Ramos (cell line): ENCODE results near the gene IL17C.

ENCODE experiments used
- in situ Hi-C: fragments of 300-500 bp; cut with MboI; formaldehyde crosslinking; loops from one replicate; pipeline ENCODE4 v1.14.3; 2022; ENCODE audit warnings: low sequenced_read_pairs; ENCODE audit not compliant: unreplicated experiment

Gene IL17C

DNA sequence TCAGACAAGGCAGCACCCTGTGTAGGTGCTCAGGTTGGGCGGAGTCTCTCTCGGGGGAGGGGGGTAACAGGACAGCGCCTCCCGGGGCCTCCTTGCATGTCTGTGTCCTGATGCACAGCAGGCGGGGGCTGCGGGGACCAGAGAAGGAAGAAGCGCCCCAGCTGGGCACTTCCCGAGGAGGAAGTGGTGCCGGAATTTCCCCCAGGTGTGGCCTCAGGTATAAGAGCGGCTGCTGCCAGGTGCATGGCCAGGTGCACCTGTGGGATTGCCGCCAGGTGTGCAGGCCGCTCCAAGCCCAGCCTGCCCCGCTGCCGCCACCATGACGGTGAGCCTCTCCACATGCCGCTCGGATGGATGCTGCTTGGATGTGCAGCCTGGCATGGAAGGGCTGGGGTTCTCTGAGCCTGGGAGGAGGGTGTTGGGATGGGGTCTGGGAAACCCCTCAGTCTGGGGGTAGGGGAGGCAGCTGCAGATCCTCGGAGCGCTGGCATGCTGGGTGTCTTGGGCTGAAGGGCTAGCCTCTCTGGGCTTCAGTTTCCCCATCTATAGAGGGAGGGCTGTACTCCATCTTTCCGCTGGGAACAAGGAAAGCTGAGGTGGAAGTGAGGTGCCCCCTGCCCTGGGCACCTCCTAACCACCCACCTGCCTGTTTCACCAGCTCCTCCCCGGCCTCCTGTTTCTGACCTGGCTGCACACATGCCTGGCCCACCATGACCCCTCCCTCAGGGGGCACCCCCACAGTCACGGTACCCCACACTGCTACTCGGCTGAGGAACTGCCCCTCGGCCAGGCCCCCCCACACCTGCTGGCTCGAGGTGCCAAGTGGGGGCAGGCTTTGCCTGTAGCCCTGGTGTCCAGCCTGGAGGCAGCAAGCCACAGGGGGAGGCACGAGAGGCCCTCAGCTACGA lies at the start of gene IL17C:
Gene IL17C (plus strand): TSS at position 250 of the 908 bp plus-strand sequence. CDS start 70 bp downstream, at position 320.
- in situ Hi-C loops = no loop called here

GRCh38 chr16:88588754-88589153 lies 49.6 kb upstream of the IL17C start:
- in situ Hi-C loops = no loop called here

DNA sequence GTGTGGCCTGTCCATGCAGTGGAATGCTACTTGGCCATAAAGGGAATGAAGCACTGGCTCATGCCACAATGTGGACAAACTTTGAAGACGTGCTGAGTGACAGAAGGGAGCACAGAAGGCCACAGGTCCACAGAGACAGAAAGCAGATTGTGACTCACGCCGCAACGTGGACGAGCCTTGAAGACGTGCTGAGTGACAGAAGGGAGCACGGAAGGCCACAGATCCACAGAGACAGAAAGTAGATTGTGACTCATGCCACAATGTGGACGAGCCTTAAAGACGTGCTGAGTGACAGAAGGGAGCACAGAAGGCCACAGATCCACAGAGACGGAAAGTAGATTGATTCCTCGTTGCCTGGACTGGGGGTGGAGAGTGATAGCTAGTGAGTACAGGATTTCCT lies 48.9 kb upstream of the IL17C start:
- in situ Hi-C loops = no loop called here

GRCh38 chr16:88591577-88592021 lies 46.8 kb upstream of the IL17C start:
- in situ Hi-C loops = no loop called here

GRCh38 chr16:88593061-88593460 lies 45.3 kb upstream of the IL17C start:
- in situ Hi-C loops = no loop called here

DNA sequence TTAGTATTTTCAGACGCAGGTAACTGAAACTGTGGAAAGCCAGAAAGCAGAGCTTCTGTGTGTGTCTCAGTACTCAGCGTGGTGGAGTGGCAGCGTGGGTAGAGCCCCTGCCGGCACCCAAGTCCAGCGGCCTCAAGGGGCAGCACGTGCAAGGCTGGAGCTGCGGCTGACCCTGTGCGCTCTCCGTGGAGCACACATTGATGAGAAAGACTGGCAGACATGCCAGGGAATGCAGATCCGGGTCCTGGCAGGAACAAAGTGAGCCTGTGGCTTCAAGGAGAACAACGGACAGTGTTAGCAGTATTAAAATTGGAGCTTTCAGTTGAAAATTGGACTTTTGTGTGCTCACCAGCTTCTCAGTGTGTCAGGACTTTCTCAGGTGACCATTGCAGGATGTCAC lies 44.9 kb upstream of the IL17C start:
- in situ Hi-C loops = no loop called here

GRCh38 chr16:88593910-88594309 lies 44.5 kb upstream of the IL17C start:
- in situ Hi-C loops = no loop called here

DNA sequence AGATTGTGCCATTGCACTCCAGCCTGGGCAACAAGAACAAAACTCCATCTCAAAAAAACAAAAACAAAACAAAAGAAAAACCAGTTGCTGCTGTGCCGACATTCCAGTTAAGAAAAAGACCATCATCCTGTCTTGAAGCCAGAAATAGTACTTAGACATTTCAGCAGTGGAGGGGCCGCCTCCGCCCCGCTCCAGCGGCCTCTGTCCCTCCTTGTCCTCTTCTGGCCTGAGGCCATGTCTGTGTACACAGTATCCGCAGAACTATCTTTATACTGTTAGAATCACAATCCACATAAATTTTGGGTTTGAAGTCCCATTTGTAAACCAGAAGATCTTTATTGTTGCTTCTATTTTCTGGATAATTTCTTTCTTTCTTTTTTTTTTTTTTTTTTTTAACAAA lies 43.3 kb upstream of the IL17C start:
- in situ Hi-C loops = no loop called here

DNA sequence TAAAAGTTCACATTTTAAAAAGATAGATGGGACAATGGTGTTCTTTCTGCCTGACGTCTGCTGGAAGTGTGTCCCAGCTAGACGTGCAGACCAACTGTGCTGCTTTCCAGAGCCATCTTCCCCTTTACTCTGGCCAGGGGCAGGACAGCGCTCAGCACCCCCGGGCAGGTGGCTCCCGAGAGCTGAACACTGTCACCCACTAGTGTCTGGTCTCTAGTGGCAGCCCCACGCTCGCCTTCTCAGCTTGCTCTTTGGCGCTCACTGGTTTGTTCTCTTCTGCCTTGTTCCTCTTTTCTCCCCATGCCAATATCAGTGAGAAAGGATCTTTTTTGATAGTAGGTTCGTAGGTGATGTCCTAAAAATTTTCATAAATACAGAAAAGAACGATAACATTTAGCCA lies 42.5 kb upstream of the IL17C start:
- in situ Hi-C loops = no loop called here

- in situ Hi-C loops = no loop called here
These were observed 41.9 kb upstream of the IL17C start for GRCh38 chr16:88596483-88596882.

GRCh38 chr16:88597856-88598491 lies 40.4 kb upstream of the IL17C start:
- in situ Hi-C loops = no loop called here

GRCh38 chr16:88599092-88599733 lies 39.2 kb upstream of the IL17C start:
- in situ Hi-C loops = no loop called here

GRCh38 chr16:88599825-88600538 lies 38.4 kb upstream of the IL17C start:
- in situ Hi-C loops = no loop called here

- in situ Hi-C loops = no loop called here
These were observed 37.9 kb upstream of the IL17C start for GRCh38 chr16:88600539-88600896.

DNA sequence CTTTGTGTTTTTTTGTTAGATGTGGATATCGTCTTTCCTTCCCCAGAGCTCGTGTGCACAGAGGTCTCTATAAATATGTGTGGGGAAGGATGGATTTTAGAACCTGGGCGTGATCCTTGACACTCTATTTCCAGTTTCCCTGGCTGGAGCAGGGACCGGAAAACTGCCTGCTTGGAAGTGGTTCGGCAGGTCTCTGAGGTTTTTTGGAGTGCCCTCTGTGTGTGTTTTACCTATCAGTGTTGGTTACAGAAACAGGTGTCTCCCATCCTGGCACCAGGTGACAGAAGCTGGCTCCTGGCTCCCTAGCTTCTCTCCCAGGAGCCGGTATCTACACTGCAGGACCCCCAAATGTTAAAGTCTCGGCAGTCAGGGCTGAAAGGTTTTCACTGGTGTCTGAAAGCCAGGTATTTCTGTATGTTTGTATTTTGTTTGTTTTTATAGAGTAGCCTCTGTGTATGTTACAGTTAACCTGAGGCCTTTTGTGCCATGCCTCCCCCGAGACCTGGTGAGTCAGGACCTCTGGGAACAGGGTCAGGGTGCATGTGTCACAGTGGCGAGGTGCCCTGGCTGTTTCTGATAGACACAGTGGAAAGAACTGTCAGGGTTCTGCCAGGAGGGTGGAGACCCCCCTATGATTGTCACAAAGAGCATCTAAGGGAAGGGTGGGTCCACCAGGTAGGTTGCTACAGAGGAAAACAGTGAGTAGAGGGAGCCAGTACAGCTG lies 36.9 kb upstream of the IL17C start:
- in situ Hi-C loops = no loop called here

- in situ Hi-C loops = no loop called here
These were observed 36.3 kb upstream of the IL17C start for GRCh38 chr16:88602091-88602490.

DNA sequence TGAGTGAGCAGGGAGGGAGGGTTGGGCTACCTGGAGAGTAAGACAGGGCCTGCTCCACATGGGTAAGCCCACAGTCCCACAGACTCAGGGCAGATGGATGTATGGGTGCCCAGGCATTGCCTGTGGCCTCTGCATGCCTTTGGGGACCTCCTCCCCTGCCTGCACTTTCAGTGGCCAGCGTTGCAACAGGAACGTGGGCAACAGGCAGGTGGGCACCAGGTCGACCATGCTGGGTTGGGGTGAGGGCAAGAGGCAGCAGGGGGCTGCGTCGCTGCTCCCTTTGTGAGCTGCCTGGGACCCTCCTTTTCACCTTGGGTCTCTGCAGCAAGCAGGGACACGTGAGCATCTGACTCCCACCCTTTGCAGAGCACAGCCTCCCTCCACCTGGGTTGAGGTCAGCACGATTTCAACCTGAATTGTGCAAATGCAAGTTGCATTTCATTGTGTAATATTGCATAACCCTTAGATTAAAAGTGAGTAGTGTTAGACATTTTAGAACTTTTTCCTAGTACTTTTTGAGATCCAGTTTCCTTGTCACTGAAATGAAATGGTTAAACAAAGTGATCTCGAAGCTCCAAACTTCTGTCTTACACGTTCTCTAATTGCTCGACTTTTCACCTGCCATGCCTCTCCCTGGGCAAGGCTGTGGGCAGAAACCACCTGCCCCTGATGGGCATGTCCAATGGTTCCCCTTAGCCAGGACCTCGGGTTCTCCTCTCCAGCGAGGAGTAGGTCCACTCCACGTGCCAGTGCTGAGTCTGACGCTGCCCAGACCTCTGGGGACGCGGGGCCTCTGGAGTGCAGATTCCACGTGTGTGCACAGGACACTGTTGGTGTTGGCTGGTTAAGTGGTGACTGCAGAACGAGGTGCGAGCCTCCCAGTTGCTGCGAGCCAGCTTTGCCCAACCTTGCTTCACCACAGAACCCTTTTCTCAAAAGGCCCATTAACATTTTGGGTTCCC lies 32.9 kb upstream of the IL17C start:
- in situ Hi-C loops = no loop called here

GRCh38 chr16:88606148-88606757 lies 32.1 kb upstream of the IL17C start:
- in situ Hi-C loops = no loop called here
